ENCODE data around the gene SPDEF.

Gene SPDEF

DNA sequence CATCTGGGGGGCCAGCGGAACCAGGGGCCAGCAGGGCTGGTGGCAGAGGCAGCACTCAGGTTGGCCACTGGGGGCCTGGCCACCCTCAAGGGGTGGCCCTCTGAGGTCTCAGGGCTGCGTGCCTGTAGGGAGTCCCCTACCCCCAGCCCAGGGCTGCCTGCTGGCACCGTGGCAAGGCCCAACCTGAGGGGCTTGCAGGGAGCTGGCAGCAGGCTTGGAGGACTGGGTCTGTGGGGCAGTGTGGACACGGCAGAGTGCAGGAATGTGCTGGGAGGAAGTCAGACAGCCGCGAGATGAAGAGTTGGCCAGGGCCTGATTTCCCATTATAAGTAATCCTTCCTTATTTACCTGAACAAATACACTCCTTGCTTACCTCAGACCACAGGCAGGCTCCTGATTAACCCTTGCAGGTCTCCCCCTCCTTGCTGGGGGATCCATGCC lies at the start of gene SPDEF:
TSS of gene SPDEF (minus strand) at position 299 of the 441 bp plus-strand sequence. CDS start 11,874 bp downstream, outside the sequence.
- no peak for DNase-seq (ENCODE audit: low read depth)

DNA sequence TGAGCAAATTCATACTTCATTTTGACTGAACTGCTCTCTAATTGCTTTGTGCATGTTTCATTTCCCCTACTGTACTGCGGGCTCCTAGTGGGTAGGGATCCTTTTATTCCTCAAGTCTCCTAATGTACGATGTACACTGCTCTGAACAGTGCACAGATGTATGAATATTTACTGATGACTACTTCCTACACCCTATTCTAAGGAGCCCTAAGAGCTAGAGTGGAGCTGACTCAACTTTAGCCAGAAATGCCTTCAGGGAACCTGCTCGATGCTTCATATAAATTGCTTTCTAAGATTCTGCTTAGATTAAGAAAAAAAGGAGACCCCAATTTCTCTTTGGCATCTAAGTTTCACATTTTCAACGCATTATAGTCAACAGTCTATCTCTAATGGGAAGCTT lies 47.6 kb upstream of the SPDEF start:
- no peak for DNase-seq (ENCODE audit: low read depth)

DNA sequence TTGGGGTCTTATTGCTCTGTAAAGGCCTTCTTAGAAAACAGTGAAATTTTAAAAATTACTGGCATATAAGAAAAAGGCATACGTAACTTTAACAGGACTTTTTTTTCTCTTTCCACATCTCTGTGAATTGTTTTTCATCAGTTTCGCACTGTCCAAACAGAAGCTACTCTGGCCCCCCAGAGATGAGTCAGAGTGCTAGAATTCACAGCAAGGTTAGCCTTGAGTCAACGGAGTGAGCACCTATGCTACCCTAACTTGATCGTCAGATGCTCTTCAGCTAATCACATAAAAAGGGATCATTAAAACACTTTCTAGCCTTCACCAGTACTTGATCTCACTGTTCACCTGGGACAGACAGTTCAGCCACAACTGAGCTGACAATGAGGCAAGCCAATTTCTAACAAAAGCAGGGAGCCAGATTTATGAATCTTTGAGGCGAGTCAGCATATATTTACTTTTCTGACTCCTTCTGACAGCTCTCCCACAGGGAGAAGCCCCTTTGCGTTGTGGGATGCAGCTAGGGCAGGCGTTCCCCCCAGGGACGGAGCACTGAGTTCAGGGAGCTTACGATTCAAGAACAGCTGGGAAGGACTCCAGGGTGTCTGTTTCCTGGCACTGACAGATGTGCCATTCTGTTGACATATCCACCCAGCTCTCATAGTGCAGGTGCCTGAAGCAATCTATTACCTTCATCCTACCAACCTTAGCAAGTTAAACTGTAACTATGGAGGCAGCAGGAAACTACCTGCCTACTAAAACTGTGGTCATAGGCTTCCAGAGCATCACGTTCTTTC lies 46.4 kb upstream of the SPDEF start:
- DNase-seq (ENCODE audit: low read depth) = no peak

DNA sequence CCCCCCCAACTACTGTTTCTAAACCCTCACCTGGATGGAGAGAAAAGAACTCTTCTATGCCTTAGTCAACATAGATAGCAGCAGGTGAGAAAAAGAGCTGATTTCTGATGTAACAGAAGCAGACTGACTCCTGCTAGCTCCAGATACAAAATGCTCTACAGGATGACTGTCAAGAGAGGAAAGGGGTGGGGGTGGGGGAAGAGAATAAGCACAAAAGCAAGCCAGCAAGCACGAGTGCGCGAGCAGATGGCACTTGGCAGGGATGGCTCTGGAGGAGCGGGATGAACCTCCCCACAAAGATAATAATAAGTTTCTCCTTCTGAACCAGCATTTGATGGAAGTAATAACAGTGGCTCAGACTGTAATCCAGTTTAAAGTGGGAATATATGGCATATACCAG lies 45.6 kb upstream of the SPDEF start:
- no peak for DNase-seq (ENCODE audit: low read depth)

DNA sequence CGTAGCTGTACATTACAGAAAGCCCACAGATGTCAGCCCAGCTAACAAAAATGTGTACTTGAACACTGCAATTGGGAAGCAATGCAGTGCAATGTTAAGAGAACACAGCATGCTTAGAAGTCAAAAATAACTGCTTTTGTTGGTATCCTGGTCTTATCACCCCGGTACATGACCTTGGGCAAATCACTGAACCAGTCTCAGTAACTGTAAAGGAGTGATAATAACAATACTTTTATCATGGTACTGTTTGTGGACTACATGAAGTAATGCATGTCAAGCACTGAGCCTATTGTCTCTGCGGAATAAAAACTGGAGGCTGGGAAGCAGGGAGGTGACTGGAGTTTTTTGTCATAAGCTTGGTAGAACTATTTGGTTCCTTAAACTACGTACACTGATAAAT lies 44.7 kb upstream of the SPDEF start:
- DNase-seq (ENCODE audit: low read depth) = no peak

DNA sequence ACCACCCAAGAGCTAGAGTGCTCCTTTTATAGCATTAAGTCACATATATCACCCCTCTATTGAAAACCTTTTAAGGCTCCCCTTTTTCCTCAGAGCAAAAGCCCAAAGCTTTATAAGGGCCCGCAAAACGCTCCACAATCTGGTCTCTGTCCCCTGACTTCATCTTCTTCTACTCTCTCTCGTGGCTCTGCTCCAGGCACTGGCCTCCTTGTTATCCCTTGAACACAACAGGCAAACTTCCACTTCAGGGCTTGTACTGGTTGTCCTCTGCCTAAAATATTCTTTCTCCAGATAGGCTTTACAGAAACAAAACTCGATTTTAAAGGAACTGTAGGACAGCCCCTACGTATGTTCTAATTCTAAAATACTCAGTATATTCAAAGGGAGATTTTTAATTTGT lies 44.0 kb upstream of the SPDEF start:
- no peak for DNase-seq (ENCODE audit: low read depth)

DNA sequence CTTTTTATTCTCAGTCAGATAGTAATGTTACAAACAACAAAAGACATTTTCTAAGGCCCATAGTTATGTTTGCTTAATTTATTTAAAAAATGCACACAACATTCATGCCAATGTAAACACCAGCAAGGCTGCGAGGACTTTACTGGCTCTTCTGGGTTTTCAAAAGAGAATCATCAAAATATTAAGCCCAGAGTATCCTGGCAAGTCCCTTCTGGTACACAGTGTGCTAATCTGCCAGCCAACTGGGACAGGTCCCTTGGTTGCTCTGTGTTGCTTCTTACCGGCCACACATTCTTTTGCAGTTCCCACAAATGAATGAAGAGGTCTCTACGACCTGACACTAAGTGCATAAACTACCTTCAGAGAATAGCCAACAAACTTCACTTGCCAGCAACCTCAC lies 42.6 kb upstream of the SPDEF start:
- no peak for DNase-seq (ENCODE audit: low read depth)

DNA sequence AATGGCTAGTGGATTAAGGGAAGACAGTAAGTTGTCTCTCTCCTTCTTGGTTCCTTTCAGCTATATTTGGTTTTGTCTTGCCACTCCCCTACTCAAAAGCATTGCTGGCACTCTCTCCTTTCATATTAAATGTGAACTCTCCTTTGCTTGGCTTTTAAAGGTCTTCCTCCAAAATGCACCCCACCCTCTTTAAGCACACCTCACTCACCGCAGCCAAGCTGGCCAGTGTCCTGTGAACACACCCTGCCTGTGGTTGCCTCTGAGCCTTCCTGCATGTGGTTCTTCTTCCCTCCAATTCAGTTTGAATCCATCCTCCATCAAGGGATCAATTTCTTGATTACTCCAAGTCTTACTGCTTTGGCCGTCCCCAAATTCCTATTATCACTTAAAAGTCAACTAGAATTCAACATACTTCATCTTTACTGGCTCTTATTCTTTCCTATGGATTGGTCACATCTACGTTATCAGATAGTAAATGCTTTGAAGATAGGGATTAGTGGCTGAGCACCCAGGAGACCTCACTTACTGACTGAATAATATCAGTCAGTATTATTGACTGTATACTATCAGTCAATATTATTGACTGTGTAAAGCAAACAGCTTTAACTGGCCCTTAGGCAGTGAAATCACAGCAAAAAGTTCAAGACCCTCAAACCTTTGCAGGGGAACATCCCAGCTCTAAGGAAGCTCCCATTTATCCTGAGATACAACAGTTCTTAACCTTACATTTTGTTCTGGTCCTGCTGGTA lies 41.6 kb upstream of the SPDEF start:
- no peak for DNase-seq (ENCODE audit: low read depth)

DNA sequence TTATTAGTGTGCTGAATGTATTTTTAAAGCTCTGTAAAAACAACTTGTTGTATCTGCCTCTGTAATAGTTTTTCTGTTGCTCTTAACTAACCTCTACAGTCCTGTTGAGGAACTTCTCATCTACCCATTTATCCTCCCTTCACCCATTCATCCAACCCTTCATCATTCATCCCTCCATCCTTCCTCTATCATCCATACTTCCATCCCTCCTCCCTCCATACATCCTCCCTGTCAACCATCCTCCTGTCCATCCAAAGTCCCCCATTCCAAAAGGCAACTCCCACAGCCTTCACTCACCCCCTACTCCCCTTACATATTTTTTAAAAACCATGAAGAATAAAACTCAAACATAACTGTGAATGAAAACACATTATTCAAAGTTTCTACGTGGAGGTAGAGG lies 40.7 kb upstream of the SPDEF start:
- DNase-seq (ENCODE audit: low read depth) = no peak

DNA sequence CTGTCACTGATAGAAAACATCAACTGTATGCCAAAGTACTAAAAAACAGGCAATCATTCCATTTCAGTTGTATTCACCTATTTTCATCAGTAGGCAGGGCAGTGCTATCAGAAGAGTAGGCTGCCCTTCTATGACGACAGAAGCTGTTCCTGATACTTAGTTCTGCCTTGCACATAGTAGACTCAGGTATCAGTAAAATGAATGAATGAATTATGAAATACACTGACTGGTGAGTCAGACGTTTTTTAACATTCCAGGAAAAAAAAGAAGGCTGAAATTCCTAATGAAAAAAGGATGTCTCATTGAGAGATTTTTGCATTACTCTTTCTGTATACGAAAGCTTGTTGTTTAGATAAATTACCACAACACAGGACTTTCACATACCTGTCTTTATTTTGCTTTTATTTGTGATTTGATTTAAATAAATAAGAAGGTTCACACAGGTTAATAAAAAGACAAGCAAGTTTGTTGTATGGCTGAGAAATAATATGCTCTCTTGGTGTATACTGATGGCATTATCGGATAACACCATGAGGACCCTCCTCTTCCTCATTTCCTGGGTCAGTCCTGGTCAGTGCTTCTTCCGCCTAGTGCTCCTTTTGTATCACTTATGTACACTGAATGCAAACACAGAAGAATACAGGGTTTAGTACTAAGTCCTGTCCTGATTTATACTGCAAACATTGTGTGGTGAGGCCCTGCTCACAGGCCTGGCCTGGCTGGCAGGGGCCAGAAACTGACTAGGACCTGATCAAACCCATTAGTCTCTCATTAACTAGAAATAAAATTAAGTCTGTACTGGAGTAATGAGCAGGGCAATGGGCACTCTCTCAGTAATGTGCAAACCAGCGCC lies 39.4 kb upstream of the SPDEF start:
- DNase-seq (ENCODE audit: low read depth) = no peak

DNA sequence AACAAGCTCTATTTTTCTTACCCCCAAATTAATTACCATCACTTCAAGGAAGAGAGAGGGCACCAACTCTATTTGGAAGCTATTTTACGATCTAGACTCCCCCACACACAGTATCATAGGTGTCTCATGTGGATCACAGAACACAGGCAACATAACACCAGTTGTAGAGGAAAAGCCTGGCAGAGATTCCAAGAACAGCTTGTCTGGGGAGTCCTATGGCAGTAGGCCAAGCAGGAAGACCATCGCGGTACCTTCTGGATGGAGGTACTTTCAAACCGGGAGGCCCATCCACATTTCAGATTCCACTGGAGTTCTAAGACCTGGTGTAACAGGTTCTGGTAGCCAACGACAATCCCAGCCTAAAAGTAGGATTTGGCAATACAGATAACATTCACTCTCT lies 37.6 kb upstream of the SPDEF start:
- no peak for DNase-seq (ENCODE audit: low read depth)

DNA sequence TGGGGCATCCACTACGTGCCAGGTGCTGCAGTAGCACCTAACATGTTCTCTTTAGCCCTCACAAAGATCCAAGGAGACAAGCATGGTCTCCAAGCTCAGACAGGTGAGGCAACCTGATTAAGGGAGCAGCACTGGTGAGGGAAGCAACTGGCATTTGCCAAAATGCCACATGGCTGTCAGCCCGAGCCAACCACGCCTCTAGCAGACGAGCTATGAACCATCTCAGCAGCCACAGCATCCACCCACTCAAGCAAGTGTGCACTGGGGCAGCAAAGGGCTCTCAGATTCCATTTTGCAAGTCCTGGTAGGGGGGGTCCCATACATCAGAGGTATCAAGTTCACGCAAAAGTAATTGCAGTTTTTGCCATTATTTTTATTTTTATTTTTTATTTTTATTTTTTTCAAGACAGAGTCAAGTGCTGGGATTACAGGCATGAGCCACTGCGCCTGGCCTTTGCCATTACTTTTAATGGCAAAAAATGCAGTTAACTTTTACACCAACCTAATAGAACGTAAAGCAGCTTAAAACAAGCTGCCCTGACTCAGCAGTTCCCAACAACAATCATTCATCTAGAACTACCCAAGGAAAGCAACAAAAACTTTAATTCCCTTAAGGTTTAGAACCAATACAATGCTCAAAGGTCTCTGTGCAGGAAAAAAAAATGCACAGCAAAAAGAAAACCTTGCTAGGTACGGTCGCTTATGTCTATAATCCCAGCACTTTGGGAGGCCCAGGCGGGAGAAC lies 36.3 kb upstream of the SPDEF start:
- no peak for DNase-seq (ENCODE audit: low read depth)

DNA sequence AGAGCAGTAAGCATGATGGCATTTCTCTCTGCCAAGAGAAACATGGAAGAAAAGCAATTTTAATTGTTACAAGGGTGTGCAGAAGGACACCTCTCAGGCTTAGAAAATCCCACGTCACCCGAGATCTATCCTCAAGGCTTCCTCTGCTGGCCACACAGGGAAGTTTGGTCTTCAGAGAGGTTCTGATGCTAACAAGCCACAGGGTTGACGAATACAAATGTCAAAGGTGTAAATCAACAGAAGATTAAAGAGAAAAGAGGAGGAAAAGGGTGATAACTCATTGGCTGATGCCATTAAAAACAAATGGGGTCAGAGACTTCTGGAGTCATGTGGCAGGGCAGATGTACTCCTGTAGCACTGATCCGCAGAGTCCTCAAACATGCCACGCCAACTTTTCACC lies 33.6 kb upstream of the SPDEF start:
- DNase-seq (ENCODE audit: low read depth) = no peak

DNA sequence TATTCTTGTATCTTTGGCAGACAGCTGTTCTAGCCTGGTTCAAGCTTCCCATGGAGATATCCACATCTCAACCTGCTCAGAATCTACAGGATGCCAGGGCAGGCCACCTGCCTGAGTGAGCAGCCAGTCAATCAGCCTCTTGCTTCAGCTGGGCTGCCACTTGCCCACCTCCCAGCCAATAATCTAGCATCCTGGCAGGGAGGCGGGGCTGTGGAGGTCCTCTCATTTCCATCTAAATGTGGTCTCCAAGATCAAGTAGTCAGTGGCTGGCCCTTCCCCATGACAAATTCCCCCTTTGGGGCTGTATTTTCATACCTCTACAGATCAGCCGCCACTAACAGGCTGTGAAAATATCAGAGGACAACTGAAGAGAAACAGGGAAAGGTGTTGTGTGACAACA lies 33.0 kb upstream of the SPDEF start:
- DNase-seq (ENCODE audit: low read depth) = no peak

DNA sequence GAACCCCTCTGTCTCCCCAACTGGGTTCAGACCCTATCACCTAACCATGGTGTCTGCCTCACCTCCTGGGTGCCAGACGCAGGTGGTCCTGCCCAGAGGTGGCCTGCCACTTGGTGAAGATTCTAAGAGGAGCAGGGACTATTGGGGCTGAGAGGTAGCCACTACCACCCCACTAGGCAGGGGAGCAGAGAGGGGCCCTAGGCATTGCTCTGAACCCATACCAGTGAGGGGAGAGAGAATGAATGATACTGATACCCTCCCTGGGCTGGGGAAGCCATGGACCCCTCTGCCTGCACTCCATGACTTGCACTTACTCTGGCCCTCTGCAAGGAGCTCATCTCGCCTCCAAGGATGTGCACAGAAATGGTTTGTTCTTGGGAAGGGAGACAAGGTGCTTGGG lies 31.7 kb upstream of the SPDEF start:
- no peak for DNase-seq (ENCODE audit: low read depth)

DNA sequence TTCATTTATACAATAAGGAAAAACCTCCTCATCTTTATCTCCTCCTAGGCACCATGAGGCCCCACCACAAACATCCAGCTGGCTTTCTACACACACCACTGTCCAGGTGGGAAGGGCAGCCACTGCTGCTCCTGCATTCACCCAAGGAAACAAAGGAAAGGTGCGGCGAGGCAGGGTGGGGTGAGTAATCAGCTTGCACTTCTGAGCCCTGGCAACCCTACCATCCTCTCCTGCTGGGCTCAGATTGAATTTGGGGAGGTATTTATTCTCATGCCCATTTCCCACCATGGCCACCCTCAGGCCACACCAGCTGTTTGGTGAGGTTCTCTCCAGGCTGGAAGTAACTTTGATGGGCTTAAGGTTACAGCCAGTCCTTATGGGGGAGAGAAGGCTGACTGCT lies 31.2 kb upstream of the SPDEF start:
- no peak for DNase-seq (ENCODE audit: low read depth)

DNA sequence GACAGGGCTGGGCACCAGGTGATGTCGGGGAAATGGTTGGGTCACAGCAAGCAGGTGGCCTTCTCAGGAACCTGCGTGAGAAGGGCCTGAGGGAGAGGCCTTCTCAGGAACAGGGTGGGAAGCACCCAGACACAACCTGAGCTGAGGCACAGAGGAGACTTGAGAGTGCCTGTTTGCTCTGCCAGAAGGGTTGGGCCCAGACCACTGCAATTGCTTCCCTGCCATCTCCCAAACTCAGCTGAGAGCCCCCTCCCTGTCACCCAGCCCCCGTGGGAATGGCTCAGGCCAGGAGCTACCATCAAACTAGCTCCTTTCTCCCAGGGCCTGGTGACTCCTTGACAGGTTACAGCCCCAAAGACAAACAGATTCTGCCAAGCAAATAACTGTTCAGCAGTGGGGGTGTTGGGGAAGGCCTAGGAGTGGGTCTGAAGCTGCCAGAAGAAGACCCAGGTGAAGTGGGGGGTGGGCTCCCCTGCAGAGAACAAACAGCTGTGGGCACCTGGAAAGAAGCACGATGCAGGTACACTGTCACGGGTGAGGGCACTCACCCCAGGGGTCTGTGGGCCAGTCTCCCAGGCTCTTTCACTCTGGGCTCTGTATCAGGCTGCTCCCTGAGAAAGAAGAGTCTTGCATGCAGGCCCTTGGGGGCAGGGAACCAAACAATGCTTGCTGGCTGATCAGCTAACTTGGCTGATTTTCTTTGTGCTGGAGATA lies 30.4 kb upstream of the SPDEF start:
- no peak for DNase-seq (ENCODE audit: low read depth)

DNA sequence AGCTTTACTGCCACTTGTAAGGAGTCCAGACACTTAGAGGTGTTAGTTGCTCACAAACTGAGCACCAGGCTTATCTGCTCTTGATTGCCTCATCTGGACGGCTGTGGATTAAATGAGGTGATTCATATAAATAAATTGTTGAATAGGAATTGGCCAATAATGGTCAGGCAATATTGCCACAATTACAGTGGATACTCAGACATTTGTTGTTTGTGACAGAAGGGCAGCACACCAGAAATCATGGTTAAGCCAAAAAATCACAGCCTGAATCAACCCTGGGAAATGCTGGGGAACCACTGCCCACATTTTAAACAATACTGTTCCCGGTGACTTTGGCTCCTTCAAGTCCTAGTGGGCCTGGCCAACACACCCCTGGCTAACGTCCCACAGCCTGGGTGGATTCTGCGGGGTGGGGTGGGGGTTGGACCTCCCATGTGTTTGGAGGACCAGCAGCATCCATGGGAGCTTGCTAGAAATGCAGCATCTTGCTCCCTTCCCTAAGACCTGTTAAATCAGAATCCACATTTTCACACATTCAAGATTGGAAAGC lies 29.5 kb upstream of the SPDEF start:
- DNase-seq (ENCODE audit: low read depth) = no peak

DNA sequence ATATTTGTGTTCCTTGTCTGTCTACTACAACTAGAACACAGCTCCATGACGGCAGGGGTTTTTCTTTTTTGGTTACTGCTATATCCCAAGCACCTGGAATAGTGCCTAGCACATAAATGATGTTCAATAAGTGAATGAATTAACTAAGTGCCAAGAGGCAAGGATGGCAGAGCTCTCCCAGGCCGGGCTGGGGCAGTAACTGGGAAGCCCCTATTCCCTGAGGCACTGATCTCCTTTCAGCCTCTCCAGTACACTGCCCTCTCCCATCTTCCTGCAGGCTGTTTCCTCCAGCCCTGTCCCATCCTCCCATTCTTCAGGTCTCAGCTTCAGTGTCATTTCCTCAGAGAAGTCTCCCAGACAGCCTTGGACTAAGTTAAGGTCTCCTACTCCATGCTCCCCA lies 29.0 kb upstream of the SPDEF start:
- no peak for DNase-seq (ENCODE audit: low read depth)

DNA sequence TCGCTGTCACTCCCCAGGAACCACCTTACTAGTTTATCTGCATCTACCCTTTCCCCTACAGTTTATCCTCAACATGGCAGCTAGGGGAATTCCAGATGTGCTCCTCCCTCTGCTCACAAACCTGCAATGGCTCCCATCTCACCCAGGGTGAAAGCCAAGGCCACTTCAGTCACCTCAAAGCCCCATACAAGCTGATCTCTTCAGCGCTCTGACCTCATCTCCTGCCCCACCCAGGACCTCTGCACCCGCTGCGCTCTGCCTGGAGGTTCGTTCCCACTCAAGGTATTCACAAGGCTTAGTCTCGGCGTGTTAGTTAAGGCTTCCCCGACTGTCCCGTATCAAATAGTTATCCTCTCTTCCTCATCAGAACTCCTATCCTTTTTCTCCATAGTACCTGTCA lies 28.6 kb upstream of the SPDEF start:
- DNase-seq (ENCODE audit: low read depth) = no peak
